ENCODE measurements around the gene ZNF880.
"Not testable (repeated sequence)": the region's sequence is repeated elsewhere in the genome, so short reads cannot be mapped to it uniquely, and the experiment has no call there.

ZNF880 gene

GRCh38 chr19:52369559-52370340 is at the start of gene ZNF880:
Gene ZNF880, plus strand, starts transcription at chr19:52369923. Its CDS starts 43 bp downstream, at chr19:52369966.
- DNase-seq (ENCODE audit: low read depth), result peak; percentile 84

GRCh38 chr19:52322429-52322828 is 47.3 kb upstream of the ZNF880 start:
- no peak for DNase-seq (ENCODE audit: low read depth)

- no peak for DNase-seq (ENCODE audit: low read depth)
These were observed 38.0 kb upstream of the ZNF880 start for GRCh38 chr19:52331757-52332156.

- DNase-seq (ENCODE audit: low read depth), result no peak
These were observed 34.0 kb upstream of the ZNF880 start for GRCh38 chr19:52335768-52336116.

- DNase-seq (ENCODE audit: low read depth), result peak; percentile 76
These were observed 33.5 kb upstream of the ZNF880 start, which contains the start of gene ZNF610 for GRCh38 chr19:52336117-52336790. Gene ZNF610, plus strand, starts transcription at chr19:52336243. Its CDS starts 12,930 bp downstream, at chr19:52349173.

- DNase-seq (ENCODE audit: low read depth), result no peak
These were observed 32.8 kb upstream of the ZNF880 start for GRCh38 chr19:52336791-52337381.

- DNase-seq (ENCODE audit: low read depth), result not testable (repeated sequence)
These were observed 30.7 kb upstream of the ZNF880 start for GRCh38 chr19:52339022-52339421.

GRCh38 chr19:52343548-52343947 is 26.2 kb upstream of the ZNF880 start:
- DNase-seq (ENCODE audit: low read depth), result peak; percentile 38

GRCh38 chr19:52345162-52345561 is 24.6 kb upstream of the ZNF880 start:
- DNase-seq (ENCODE audit: low read depth), result no peak

GRCh38 chr19:52351512-52351911 is 18.2 kb upstream of the ZNF880 start:
- DNase-seq (ENCODE audit: low read depth), result no peak

GRCh38 chr19:52366414-52366824 is 3.3 kb upstream of the ZNF880 start:
- no peak for DNase-seq (ENCODE audit: low read depth)

GRCh38 chr19:52370341-52370710 is 603 bp downstream of the ZNF880 start:
- DNase-seq (ENCODE audit: low read depth), result no peak

- no peak for DNase-seq (ENCODE audit: low read depth)
These were observed 21.4 kb downstream of the ZNF880 start for GRCh38 chr19:52391135-52391534.

GRCh38 chr19:52397310-52398080 is 27.8 kb downstream of the ZNF880 start, which contains the start of gene ZNF528:
Gene ZNF528, plus strand, starts transcription at chr19:52397849. Its CDS starts 4,165 bp downstream, at chr19:52402014.
- DNase-seq (ENCODE audit: low read depth), result peak; percentile 95

GRCh38 chr19:52398081-52398441 is 28.3 kb downstream of the ZNF880 start:
- no peak for DNase-seq (ENCODE audit: low read depth)

- no peak for DNase-seq (ENCODE audit: low read depth)
These were observed 40.6 kb downstream of the ZNF880 start for GRCh38 chr19:52410276-52410675.

- no peak for DNase-seq (ENCODE audit: low read depth)
These were observed 46.0 kb downstream of the ZNF880 start for GRCh38 chr19:52415711-52416110.

- DNase-seq (ENCODE audit: low read depth), result no peak
These were observed 59.2 kb downstream of the ZNF880 start, which contains the start of gene ZNF534 for GRCh38 chr19:52428937-52429336. Gene ZNF534, plus strand, starts transcription at chr19:52429148. Its CDS starts 2,327 bp downstream, at chr19:52431475.

All from activated gamma-delta T cell treated with anti-CD3 and anti-CD28 coated beads, Interleukin-2, amount 50 U/mL, for 16 hours (primary cell).